ENCODE results near the gene PEX14. TPM values are rescaled to one million over a fixed set of nuclear protein-coding genes. Genes with fewer than 3 reads are reported as not detected.

Gene PEX14
- total RNA-seq, 2 donors from 2014 or later, result 19.7 to 21.5 TPM

GRCh38 chr1:10528066-10529014, 53.6 kb downstream of the PEX14 start:
- ATAC-seq (peak; percentile 39), DNase-seq (no peak)
- intact Hi-C loops (cut with DNase I, micrococcal nuclease), result loop anchor here in 1 of 2 donors (10.0 kb wide), 1 partner anchor 106 kb away; no protein-coding TSS in a partner anchor

GRCh38 chr1:10529091-10529490, 54.3 kb downstream of the PEX14 start:
- ATAC-seq (no peak), DNase-seq (no peak)
- intact Hi-C loops (cut with DNase I, micrococcal nuclease), result loop anchor here in 1 of 2 donors (10.0 kb wide), 1 partner anchor 106 kb away; no protein-coding TSS in a partner anchor

DNA sequence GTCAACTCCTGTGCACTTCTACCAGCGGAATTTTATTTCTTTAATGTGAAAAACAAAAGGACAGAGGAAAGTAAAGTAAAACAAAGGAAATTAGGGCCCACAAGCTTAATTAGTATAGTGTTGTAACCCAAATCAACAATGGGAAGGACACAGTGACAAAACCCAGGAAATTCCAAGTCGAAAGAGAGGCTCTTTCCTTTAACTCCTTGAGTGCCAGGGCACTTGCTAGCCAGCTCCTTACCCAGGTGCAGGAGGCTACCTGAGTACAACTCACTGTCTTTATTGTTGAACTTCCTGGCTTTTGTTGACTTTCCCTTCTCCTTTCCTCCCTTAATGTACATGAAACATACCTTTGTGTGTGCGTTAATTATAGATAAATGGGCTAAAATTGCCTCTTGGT, 55.0 kb downstream of the PEX14 start:
- intact Hi-C loops (cut with DNase I, micrococcal nuclease), result loop anchor here in 1 of 2 donors (10.0 kb wide), 1 partner anchor 105 kb away; no protein-coding TSS in a partner anchor
- ATAC-seq, result no peak

GRCh38 chr1:10530281-10530740, 55.6 kb downstream of the PEX14 start:
- peak in 1 of 2 donors; percentile 28 for DNase-seq
- intact Hi-C loops (cut with DNase I, micrococcal nuclease), result no loop called here
- ATAC-seq, result no peak

More for the DNA sequence above, 55.0 kb downstream of the PEX14 start:
- DNase-seq, result no peak

DNA sequence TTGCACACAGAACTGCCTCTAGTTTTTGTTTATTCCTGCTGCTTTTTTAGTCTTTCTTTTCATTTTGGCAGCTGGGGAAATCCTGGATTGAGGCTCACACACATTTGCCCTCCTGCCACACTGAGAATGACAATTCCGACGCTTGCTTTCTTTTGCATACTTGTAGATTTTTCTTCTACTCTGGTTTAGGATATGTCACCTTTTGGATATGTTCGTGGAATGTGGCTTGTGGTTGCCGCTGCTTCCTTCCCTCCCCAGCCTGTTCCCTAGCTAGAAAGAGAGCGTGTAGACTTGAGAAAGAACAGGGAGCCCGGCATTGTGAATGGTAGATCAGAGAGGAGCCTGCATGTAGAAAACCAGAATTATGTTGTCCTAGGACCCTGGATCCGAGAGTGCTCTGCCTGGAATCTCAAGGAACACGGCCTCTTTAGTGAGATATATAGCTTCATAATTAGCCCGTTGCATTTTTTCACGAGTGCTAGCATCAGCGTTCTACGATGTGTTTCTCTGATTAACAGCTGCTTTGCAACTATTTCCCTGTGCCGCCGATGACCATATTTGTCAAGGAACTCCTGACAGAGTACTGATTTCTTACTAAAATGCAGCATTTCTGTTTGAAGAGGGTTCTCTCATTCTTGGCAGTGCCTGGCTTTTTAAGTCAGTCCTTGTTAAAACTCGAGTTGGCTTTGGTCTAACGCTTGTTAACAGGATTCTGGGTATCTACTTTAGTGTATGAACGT, 56.2 kb downstream of the PEX14 start:
- no peak for ATAC-seq
- intact Hi-C loops (cut with DNase I, micrococcal nuclease), result no loop called here
- no peak for DNase-seq

- intact Hi-C loops (cut with DNase I, micrococcal nuclease), result no loop called here
- ATAC-seq (no peak), DNase-seq (no peak)
These were observed 57.6 kb downstream of the PEX14 start for GRCh38 chr1:10532362-10532761.

- ATAC-seq, result no peak
- no peak for DNase-seq
- intact Hi-C loops (cut with DNase I, micrococcal nuclease), result no loop called here
These were observed 59.8 kb downstream of the PEX14 start for GRCh38 chr1:10534519-10534918.

GRCh38 chr1:10536133-10536770, 61.5 kb downstream of the PEX14 start:
- no peak for ATAC-seq
- intact Hi-C loops (cut with DNase I, micrococcal nuclease), result no loop called here
- DNase-seq, result no peak

- intact Hi-C loops (cut with DNase I, micrococcal nuclease), result no loop called here
- no peak for ATAC-seq
- DNase-seq, result no peak
These were observed 62.5 kb downstream of the PEX14 start for GRCh38 chr1:10537082-10537766.

- DNase-seq (no peak), ATAC-seq (no peak)
- intact Hi-C loops (cut with DNase I, micrococcal nuclease), result no loop called here
These were observed 64.1 kb downstream of the PEX14 start for GRCh38 chr1:10538646-10539355.

DNA sequence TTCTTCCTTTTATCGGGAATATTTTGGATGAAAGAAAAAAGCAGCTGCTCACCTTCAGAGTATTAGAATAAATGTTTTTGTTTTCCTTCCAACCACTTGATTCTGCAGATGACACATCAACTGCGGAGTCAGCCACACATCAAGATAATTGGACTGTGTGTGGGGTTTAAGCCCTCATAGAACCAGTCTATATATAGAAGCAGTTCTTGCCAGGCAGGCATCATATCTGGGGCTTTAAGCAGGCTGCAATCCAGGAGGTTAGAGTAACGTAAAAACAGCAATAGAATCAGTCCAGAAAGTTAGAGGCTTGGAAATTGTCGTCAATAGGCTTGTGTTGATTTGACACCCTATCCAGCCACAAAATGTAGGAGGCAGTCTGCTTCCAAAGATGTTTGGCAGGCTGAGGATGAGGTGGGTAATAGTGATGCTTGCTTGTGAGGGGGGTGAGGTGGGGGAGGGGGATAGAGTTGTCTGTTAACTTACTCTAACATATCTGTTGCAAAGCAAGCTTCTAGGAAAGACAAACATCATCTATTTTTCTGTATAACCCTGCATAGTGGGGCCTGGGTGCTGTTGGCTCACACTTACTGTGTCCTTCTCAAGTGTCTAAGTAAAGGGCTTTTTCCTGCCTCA, 64.8 kb downstream of the PEX14 start:
- no peak for ATAC-seq
- intact Hi-C loops (cut with DNase I, micrococcal nuclease), result no loop called here
- DNase-seq, result no peak

- DNase-seq, result no peak
These were observed 65.7 kb downstream of the PEX14 start for GRCh38 chr1:10540277-10541005.

DNA sequence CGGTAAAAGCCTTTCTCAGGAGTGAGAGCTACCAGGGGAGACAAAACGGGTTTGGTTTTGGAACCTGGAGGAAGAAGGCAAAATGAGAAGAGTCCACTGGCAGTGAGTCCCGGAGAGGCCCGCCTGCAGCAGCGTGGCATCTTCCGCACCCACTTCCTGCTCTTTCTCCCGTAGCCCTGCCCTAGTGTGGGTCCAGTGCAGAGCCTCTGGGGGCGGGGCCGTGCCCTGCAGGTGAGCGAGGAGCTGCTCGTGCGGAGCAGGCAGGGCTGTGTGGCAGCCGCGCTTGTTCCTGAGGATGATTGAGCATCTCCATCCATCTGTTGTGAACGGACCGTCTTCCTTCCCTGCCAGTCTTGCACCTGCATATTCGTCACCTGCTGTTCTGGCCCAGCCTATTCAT, 66.5 kb downstream of the PEX14 start:
- DNase-seq, result no peak
- intact Hi-C loops (cut with DNase I, micrococcal nuclease), result no loop called here
- ATAC-seq, result no peak

More at GRCh38 chr1:10540277-10541005, 65.7 kb downstream of the PEX14 start:
- no peak for ATAC-seq
- intact Hi-C loops (cut with DNase I, micrococcal nuclease), result no loop called here

GRCh38 chr1:10544239-10544638, 69.5 kb downstream of the PEX14 start:
- ATAC-seq (no peak), DNase-seq (no peak)
- intact Hi-C loops (cut with DNase I, micrococcal nuclease), result no loop called here

DNA sequence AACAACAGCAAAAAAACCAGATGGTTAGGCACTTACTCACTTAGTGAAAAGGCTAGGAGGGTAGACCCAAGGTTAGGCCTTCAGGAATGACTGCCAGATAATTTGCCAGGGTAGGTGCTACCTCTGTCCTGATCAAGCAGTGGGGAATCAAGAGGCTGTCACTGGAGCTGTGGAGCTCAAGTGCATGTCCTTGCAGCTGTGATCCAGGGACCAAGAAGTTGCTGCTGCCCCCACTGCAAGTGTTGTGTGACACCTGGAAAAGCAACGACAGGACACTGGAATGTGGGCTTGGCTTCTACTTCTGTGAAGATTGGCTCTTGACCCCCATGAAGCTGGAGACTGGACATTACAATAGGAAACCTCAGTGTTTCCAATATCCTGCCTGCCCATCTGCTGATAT, 72.1 kb downstream of the PEX14 start:
- intact Hi-C loops (cut with DNase I, micrococcal nuclease), result no loop called here
- no peak for DNase-seq
- ATAC-seq, result no peak

- intact Hi-C loops (cut with DNase I, micrococcal nuclease), result no loop called here
- DNase-seq (no peak), ATAC-seq (peak; percentile 42)
These were observed 75.3 kb downstream of the PEX14 start for GRCh38 chr1:10549904-10550664.

All from left colon (tissue), 2 donors.